Endothelial cell of umbilical vein (primary cell): ENCODE data around the gene RAB31. TPM values are rescaled to one million over a fixed set of nuclear protein-coding genes. Genes with fewer than 3 reads are reported as not detected.

ENCODE experiments used
- BruUV-seq: library from RNA; stranded (reverse); fragments of 400-500 nt; replicated peaks from 2 replicates; lab custom pipeline; 2021; lab: Mats Ljungman, UMichigan
- CTCF ChIA-PET: fragments of 300-600, 350-600 bp; sonication (Branson Sonifier 250); formaldehyde crosslinking; loops from one replicate; lab custom pipeline; 2021; ENCODE audit warnings: antibody characterized with exemption, inconsistent platforms; lab: Charles Lee
- POLR2A ChIA-PET: fragments of 300-600, 350-600 bp; sonication (Branson Sonifier 250); formaldehyde crosslinking; loops from one replicate; lab custom pipeline; 2021; ENCODE audit warnings: antibody characterized with exemption, inconsistent platforms; lab: Charles Lee
- DNase-seq: peaks from one replicate; pipeline ENCODE4 v3.0.0-alpha.2; 2011; ENCODE audit warnings: low read depth, low spot score
- FAIRE-seq: peaks from 2 replicates; lab custom pipeline; 2011; peaks lifted over from hg19 to GRCh38; lab: Jason Lieb, UNC
- H2AFZ ChIP-seq: 2 replicates; pipeline ENCODE4 v1.6.0; 2012; ENCODE audit warnings: low read depth, low read length, control low read depth, inconsistent platforms
- H3K27ac ChIP-seq: 2 replicates; pipeline ENCODE4 v1.5.1; 2011; ENCODE audit warnings: low read depth, mild to moderate bottlenecking, control low read depth, low read length, moderate library complexity; ENCODE audit not compliant: insufficient read depth
- H3K27me3 ChIP-seq, 2 experiments: 2 replicates each; pipeline versions ENCODE4 v1.6.0 to v1.6.1; 2011; ENCODE audit warnings: low read length in 2 of 2, mixed read lengths in 1 of 2; ENCODE audit not compliant: control insufficient read depth in 2 of 2, insufficient read depth in 2 of 2
- H3K36me3 ChIP-seq, 2 experiments: 2 replicates in 1 of 2; 3 replicates in 1 of 2; pipeline ENCODE4 v1.5.1; 2011; ENCODE audit warnings: low read length in 2 of 2, mild to moderate bottlenecking in 1 of 2, moderate library complexity in 1 of 2; ENCODE audit not compliant: control insufficient read depth in 2 of 2, insufficient read depth in 2 of 2; ENCODE audit errors: extremely low read depth in 1 of 2
- H3K4me1 ChIP-seq: 3 replicates; pipeline ENCODE4 v1.5.1; 2011; ENCODE audit warnings: mild to moderate bottlenecking, low read length; ENCODE audit not compliant: control insufficient read depth, insufficient read depth; ENCODE audit errors: extremely low read depth
- H3K4me2 ChIP-seq: 2 replicates; pipeline ENCODE4 v1.6.1; 2011; ENCODE audit warnings: low read length, control low read depth, mixed read lengths; ENCODE audit not compliant: insufficient read depth
- H3K4me3 ChIP-seq, 3 experiments: fragments of 200-600 bp in 1 of 3; sonication (generic), shearing (Covaris generic) in 1 of 3; replicated peaks in 1 of 3; 2 replicates each; pipeline ENCODE4 v1.5.1; 2011 to 2016; ENCODE audit warnings: control low read depth in 3 of 3, low read length in 3 of 3, mild to moderate bottlenecking in 2 of 3, inconsistent platforms in 1 of 3, low read depth in 1 of 3, moderate library complexity in 1 of 3; ENCODE audit not compliant: insufficient read depth in 1 of 3
- H3K79me2 ChIP-seq: 2 replicates; pipeline ENCODE4 v1.6.0; 2012; ENCODE audit warnings: low read length, inconsistent platforms; ENCODE audit not compliant: control insufficient read depth, insufficient read depth
- H3K9ac ChIP-seq: replicated peaks from 2 replicates; pipeline ENCODE3; 2011; ENCODE audit warnings: low read length, control low read depth; ENCODE audit not compliant: insufficient read depth; ENCODE audit errors: extremely low read depth
- H3K9me1 ChIP-seq: replicated peaks from 3 replicates; pipeline ENCODE4 v1.6.0; 2011; ENCODE audit warnings: mild to moderate bottlenecking, low read length; ENCODE audit not compliant: control insufficient read depth, insufficient read depth; ENCODE audit errors: extremely low read depth
- H3K9me3 ChIP-seq: replicated peaks from 2 replicates; pipeline ENCODE4 v1.5.1; 2012; ENCODE audit warnings: low read length, inconsistent platforms; ENCODE audit not compliant: control insufficient read depth, insufficient read depth
- H4K20me1 ChIP-seq: replicated peaks from 2 replicates; pipeline ENCODE3; 2011; ENCODE audit warnings: mild to moderate bottlenecking, low read length; ENCODE audit not compliant: control insufficient read depth, insufficient read depth; ENCODE audit errors: extremely low read depth
- GATA2 ChIP-seq: IDR thresholded peaks from 2 replicates; pipeline ENCODE4 v1.7.0; 2011; ENCODE audit warnings: low read depth, mild to moderate bottlenecking, moderate library complexity, mixed read lengths, low read length; ENCODE audit not compliant: insufficient read length, insufficient read depth
- POLR2A ChIP-seq: IDR thresholded peaks from 2 replicates; pipeline ENCODE4 v1.6.1; 2012; ENCODE audit warnings: low read depth, mild to moderate bottlenecking, control low read depth, low read length
- POLR2AphosphoS5 ChIP-seq: IDR thresholded peaks from 2 replicates; pipeline ENCODE4 v1.6.1; 2012; ENCODE audit warnings: low read depth, mild to moderate bottlenecking, control low read depth, low read length, moderate library complexity; ENCODE audit not compliant: insufficient read depth
- dilution Hi-C: fragments of 300-500 bp; cut with MboI; formaldehyde crosslinking; loops from one replicate; pipeline ENCODE4 v1.15.0; 2019; ENCODE audit warnings: low sequenced_read_pairs; ENCODE audit not compliant: extremely low pct_ligation_motif_present
- intact Hi-C: fragments of 100-400 bp; cut with micrococcal nuclease; formaldehyde crosslinking; loops from one replicate; pipeline ENCODE4 v1.10.0; 2022
- polyA plus RNA-seq, 4 experiments: library from polyadenylated mRNA; depleted of rRNA in 3 of 4; stranded (reverse) in 3 of 4; unstranded in 1 of 4; fragments of >200 nt; gene quantifications; 2 replicates each; pipeline versions ENCODE4 v1.2.1 to v1.2.3, GENCODE V29; 2011 to 2012; ENCODE audit warnings: missing spikeins in 1 of 4
- total RNA-seq: library from RNA; stranded (reverse); gene quantifications from 2 replicates; pipeline ENCODE4 v1.2.3, GENCODE V29; 2021
- TF ChIP-seq, protein P1 (sequence below), 2 donors: IDR thresholded peaks; 1 replicate in 1 of 2; 2 replicates in 1 of 2; pipeline ENCODE4 v1.5.1; 2011; ENCODE audit warnings: low read length in 2 of 2, mild to moderate bottlenecking in 2 of 2, moderate library complexity in 2 of 2, control low read depth in 1 of 2, inconsistent platforms in 1 of 2, low read depth in 1 of 2; ENCODE audit not compliant: insufficient read depth in 1 of 2; ENCODE audit errors: extremely low read depth in 1 of 2

RAB31 gene
- total and polyA plus RNA-seq, 2 donors (not counting 3 experiments of a cell fraction or from before 2014, with no cell fraction given): 30.5 TPM

- H3K9me3 ChIP-seq: no peaks in the 10 kb centered on the region
These were observed 6.3 kb upstream of the RAB31 start for GRCh38 chr18:9701609-9702349.

More at GRCh38 chr18:9701609-9702349, 6.3 kb upstream of the RAB31 start:
- dilution Hi-C loops: no loop called here
- no peaks in the 10 kb centered on the region for H3K79me2 ChIP-seq
- no TSS peak for BruUV-seq
- H3K4me2 ChIP-seq: no peak overlapping the region
- H3K27me3 ChIP-seq: no peaks in the 10 kb centered on the region
- H3K36me3 ChIP-seq: no peaks in the 10 kb centered on the region
- H2AFZ ChIP-seq: peak overlapping the region; percentile 20
- TF ChIP-seq POLR2A (no peak), POLR2AphosphoS5 (no peak), GATA2 (no peak)
- TF ChIP-seq, protein P1, sequence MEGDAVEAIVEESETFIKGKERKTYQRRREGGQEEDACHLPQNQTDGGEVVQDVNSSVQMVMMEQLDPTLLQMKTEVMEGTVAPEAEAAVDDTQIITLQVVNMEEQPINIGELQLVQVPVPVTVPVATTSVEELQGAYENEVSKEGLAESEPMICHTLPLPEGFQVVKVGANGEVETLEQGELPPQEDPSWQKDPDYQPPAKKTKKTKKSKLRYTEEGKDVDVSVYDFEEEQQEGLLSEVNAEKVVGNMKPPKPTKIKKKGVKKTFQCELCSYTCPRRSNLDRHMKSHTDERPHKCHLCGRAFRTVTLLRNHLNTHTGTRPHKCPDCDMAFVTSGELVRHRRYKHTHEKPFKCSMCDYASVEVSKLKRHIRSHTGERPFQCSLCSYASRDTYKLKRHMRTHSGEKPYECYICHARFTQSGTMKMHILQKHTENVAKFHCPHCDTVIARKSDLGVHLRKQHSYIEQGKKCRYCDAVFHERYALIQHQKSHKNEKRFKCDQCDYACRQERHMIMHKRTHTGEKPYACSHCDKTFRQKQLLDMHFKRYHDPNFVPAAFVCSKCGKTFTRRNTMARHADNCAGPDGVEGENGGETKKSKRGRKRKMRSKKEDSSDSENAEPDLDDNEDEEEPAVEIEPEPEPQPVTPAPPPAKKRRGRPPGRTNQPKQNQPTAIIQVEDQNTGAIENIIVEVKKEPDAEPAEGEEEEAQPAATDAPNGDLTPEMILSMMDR (IDR thresholded peaks at IDR 0.05; ENCODE audit: extremely low read depth in 1 of 2, insufficient read depth in 1 of 2, low read depth in 1 of 2, low read length in 2 of 2): no peak
- no peak overlapping the region for H3K9ac ChIP-seq
- no peak for DNase-seq
- H3K27ac ChIP-seq: no peak overlapping the region
- no peak for FAIRE-seq
- ChIA-PET CTCF (interaction anchor here (1.0 kb wide), 1 partner anchor 249 kb away, joined by 3 read pairs; no protein-coding TSS in a partner anchor), POLR2A (no interaction called here)
- H4K20me1 ChIP-seq: no peaks in the 10 kb centered on the region
- H3K4me1 ChIP-seq: peaks cover 28% of the 10 kb centered on the region
- H3K9me1 ChIP-seq: no peaks in the 10 kb centered on the region
- H3K4me3 ChIP-seq: no peak overlapping the region
- intact Hi-C loops: no loop called here
